GM12892 (cell line): ENCODE results near the gene FTO.

Experiments used
- POLR2A ChIP-seq: IDR thresholded peaks from 2 replicates; pipeline ENCODE4 v1.6.1; 2011; ENCODE audit warnings: low read depth, low read length, control low read depth
- POLR2AphosphoS5 ChIP-seq: IDR thresholded peaks from 2 replicates; pipeline ENCODE4 v1.6.1; 2011; ENCODE audit warnings: low read depth, low read length, control low read depth

DNA sequence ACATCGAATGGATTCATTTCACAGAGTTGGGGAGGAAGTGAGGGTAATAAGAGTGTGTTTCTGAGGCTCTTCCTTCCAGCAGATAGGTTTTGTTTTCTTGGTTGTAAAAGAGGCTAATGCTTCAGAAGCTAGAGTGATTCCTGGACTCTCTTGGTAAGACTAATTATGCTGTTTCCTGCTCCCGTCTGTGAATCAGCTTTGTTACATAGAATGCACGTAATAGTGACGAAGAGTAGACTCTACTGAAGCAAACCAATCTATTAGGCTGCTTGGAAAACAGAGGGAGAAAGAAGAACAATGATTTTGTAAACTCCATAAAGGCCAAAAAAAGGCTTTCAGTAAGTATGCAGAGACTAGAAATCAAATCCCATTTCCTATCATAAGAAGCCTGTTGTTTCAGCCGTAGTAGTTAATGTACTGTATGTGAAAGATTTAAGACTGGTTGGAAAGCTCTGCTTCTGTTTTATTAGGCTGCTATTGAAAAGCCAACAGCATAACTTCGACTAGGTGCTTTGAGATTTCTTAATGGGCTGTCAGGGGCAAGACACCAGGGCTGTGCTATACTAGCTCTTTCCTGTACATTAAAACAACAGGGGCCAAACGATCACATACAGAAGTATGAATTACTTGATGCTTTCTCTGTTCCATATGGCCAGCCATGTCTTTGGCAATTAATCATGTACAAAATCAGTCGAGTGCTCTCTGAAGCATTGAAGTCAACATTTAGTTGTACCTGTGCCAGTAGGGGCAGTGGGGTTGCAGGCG is 219.0 kb downstream of the FTO start:
- no peak for TF ChIP-seq POLR2A
- TF ChIP-seq POLR2AphosphoS5 = no peak
